ENCODE results near the gene OR7C1. TPM values are rescaled to one million over a fixed set of nuclear protein-coding genes. Genes with fewer than 3 reads are reported as not detected.

The OR7C1 gene
- total and polyA plus RNA-seq, 10 of the 15 experiments (the other 5 are each of a cell fraction or from before 2014, with no cell fraction given) = 0.04 to 0.06 TPM; not detected in 8

- no peak for TF ChIP-seq ZZZ3 (IDR thresholded peaks at IDR 0.05; ENCODE audit: control insufficient read depth, insufficient read length, low read depth)
- no peak for TF ChIP-seq ZNF207 (IDR thresholded peaks at IDR 0.05; ENCODE audit: borderline replicate concordance)
- TF ChIP-seq, protein P1, sequence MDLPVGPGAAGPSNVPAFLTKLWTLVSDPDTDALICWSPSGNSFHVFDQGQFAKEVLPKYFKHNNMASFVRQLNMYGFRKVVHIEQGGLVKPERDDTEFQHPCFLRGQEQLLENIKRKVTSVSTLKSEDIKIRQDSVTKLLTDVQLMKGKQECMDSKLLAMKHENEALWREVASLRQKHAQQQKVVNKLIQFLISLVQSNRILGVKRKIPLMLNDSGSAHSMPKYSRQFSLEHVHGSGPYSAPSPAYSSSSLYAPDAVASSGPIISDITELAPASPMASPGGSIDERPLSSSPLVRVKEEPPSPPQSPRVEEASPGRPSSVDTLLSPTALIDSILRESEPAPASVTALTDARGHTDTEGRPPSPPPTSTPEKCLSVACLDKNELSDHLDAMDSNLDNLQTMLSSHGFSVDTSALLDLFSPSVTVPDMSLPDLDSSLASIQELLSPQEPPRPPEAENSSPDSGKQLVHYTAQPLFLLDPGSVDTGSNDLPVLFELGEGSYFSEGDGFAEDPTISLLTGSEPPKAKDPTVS (IDR thresholded peaks at IDR 0.05; ENCODE audit: low read depth, low read length) = no peak
- no peak for TF ChIP-seq CHD4 (IDR thresholded peaks at IDR 0.05)
- TF ChIP-seq RELA (IDR thresholded peaks at IDR 0.05; ENCODE audit: borderline replicate concordance, partially characterized antibody) = no peak
- TF ChIP-seq, protein P2, sequence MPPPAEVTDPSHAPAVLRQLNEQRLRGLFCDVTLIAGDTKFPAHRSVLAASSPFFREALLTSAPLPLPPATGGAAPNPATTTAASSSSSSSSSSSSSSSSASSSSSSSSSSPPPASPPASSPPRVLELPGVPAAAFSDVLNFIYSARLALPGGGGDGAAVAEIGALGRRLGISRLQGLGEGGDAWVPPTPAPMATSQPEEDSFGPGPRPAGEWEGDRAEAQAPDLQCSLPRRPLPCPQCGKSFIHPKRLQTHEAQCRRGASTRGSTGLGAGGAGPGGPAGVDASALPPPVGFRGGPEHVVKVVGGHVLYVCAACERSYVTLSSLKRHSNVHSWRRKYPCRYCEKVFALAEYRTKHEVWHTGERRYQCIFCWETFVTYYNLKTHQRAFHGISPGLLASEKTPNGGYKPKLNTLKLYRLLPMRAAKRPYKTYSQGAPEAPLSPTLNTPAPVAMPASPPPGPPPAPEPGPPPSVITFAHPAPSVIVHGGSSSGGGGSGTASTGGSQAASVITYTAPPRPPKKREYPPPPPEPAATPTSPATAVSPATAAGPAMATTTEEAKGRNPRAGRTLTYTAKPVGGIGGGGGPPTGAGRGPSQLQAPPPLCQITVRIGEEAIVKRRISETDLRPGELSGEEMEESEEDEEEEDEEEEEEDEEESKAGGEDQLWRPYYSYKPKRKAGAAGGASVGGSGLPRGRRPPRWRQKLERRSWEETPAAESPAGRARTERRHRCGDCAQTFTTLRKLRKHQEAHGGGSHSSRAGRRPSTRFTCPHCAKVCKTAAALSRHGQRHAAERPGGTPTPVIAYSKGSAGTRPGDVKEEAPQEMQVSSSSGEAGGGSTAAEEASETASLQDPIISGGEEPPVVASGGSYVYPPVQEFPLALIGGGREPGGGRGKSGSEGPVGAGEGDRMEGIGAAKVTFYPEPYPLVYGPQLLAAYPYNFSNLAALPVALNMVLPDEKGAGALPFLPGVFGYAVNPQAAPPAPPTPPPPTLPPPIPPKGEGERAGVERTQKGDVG (CRISPR knock-in tag; IDR thresholded peaks at IDR 0.05) = no peak
- no peak for TF ChIP-seq STAT3 (IDR thresholded peaks at IDR 0.05; ENCODE audit: low read depth, low read length)
Measured at GRCh38 chr19:14772467-14772866, 62.5 kb downstream of the OR7C1 start (continued).

All from GM12878 (cell line).